BLaER1 (cell line): ENCODE measurements around the gene PRKRA.
A peak's percentile ranks its signal among the peaks of the same experiment; 100 is the strongest.

Source experiments
- H3K27ac ChIP-seq: shearing (Covaris generic); formaldehyde crosslinking; 2 replicates; pipeline ENCODE4 v1.8.1; 2022
- H3K27me3 ChIP-seq: shearing (Covaris generic); formaldehyde crosslinking; 2 replicates; pipeline ENCODE4 v1.8.1; 2022
- H3K36me3 ChIP-seq: shearing (Covaris generic); formaldehyde crosslinking; 2 replicates; pipeline ENCODE4 v1.8.1; 2022
- H3K4me1 ChIP-seq: shearing (Covaris generic); formaldehyde crosslinking; 2 replicates; pipeline ENCODE4 v1.8.1; 2022
- H3K4me2 ChIP-seq: shearing (Covaris generic); formaldehyde crosslinking; 2 replicates; pipeline ENCODE4 v1.8.1; 2022
- H3K4me3 ChIP-seq: shearing (Covaris generic); formaldehyde crosslinking; 2 replicates; pipeline ENCODE4 v1.8.1; 2022
- H3K9ac ChIP-seq: shearing (Covaris generic); formaldehyde crosslinking; 2 replicates; pipeline ENCODE4 v1.8.1; 2022
- H3K9me3 ChIP-seq: shearing (Covaris generic); formaldehyde crosslinking; 2 replicates; pipeline ENCODE4 v1.8.1; 2022
- H4K20me1 ChIP-seq: shearing (Covaris generic); formaldehyde crosslinking; 2 replicates; pipeline ENCODE4 v1.8.1; 2022
- Cebpa-rat ChIP-seq: shearing (Covaris generic); IDR thresholded peaks from 2 replicates; pipeline ENCODE4 v1.8.1; 2022

PRKRA gene

GRCh38 chr2:178450774-178451525 lies at the start of gene PRKRA, which contains the start of gene PJVK:
Gene PRKRA (minus strand): TSS chr2:178451175. CDS start chr2:178451030, 145 bp downstream.
Gene PJVK (plus strand): TSS chr2:178451378. CDS start chr2:178453410, 2,032 bp downstream.
- Histone ChIP-seq H3K9ac (peak within 1 kb of the TSS; percentile 96), H3K4me3 (peak within 1 kb of the TSS; percentile 78), H3K27ac (peak within 1 kb of the TSS; percentile 99), H3K9me3 (no peaks in the 10 kb centered on the region), H3K4me1 (peaks cover 28% of the 10 kb centered on the region), H3K36me3 (peaks cover 24% of the 10 kb centered on the region), H3K4me2 (peak within 1 kb of the TSS; percentile 95), H3K27me3 (no peaks in the 10 kb centered on the region), H4K20me1 (peaks cover 31% of the 10 kb centered on the region)
- TF ChIP-seq Cebpa-rat: no peak; the same call in 1 of the 2 replicates

- H3K9me3 ChIP-seq: no peaks in the 10 kb centered on the region
Observed at GRCh38 chr2:178499640-178500039, 48.7 kb upstream of the PRKRA start.

GRCh38 chr2:178498137-178498536 lies 47.2 kb upstream of the PRKRA start:
- H3K4me2 ChIP-seq: no peak overlapping the region
- H3K9ac ChIP-seq: no peak overlapping the region
- H3K36me3 ChIP-seq: peaks cover 86% of the 10 kb centered on the region
- no peaks in the 10 kb centered on the region for H3K4me1 ChIP-seq
- TF ChIP-seq Cebpa-rat: no peak
- no peaks in the 10 kb centered on the region for H3K9me3 ChIP-seq
- H3K4me3 ChIP-seq: no peak overlapping the region
- no peaks in the 10 kb centered on the region for H4K20me1 ChIP-seq
- no peaks in the 10 kb centered on the region for H3K27me3 ChIP-seq
- H3K27ac ChIP-seq: no peak overlapping the region

More at GRCh38 chr2:178499640-178500039, 48.7 kb upstream of the PRKRA start:
- no peak for TF ChIP-seq Cebpa-rat
- H3K27ac ChIP-seq: no peak overlapping the region
- H4K20me1 ChIP-seq: no peaks in the 10 kb centered on the region
- no peak overlapping the region for H3K4me2 ChIP-seq
- no peak overlapping the region for H3K4me3 ChIP-seq
- H3K4me1 ChIP-seq: no peaks in the 10 kb centered on the region
- no peaks in the 10 kb centered on the region for H3K27me3 ChIP-seq
- no peak overlapping the region for H3K9ac ChIP-seq
- H3K36me3 ChIP-seq: peaks cover 84% of the 10 kb centered on the region

- H3K27ac ChIP-seq: no peak overlapping the region
- no peak overlapping the region for H3K4me3 ChIP-seq
- H3K9ac ChIP-seq: no peak overlapping the region
- H3K4me2 ChIP-seq: no peak overlapping the region
- peaks cover 80% of the 10 kb centered on the region for H3K36me3 ChIP-seq
- TF ChIP-seq Cebpa-rat: no peak
- H3K27me3 ChIP-seq: no peaks in the 10 kb centered on the region
- H4K20me1 ChIP-seq: no peaks in the 10 kb centered on the region
- no peaks in the 10 kb centered on the region for H3K9me3 ChIP-seq
- no peaks in the 10 kb centered on the region for H3K4me1 ChIP-seq
Observed at GRCh38 chr2:178496049-178496448, 45.1 kb upstream of the PRKRA start.

GRCh38 chr2:178491612-178492011 lies 40.6 kb upstream of the PRKRA start:
- Histone ChIP-seq H3K9me3 (no peaks in the 10 kb centered on the region), H3K4me1 (no peaks in the 10 kb centered on the region), H3K4me3 (no peak overlapping the region), H3K27me3 (no peaks in the 10 kb centered on the region), H3K36me3 (peaks cover 90% of the 10 kb centered on the region), H3K4me2 (no peak overlapping the region), H3K27ac (no peak overlapping the region), H3K9ac (no peak overlapping the region), H4K20me1 (peaks cover 29% of the 10 kb centered on the region)
- no peak for TF ChIP-seq Cebpa-rat

- Histone ChIP-seq H3K27me3 (no peaks in the 10 kb centered on the region), H3K4me1 (peaks cover 31% of the 10 kb centered on the region), H3K4me2 (no peak overlapping the region), H3K4me3 (no peak overlapping the region), H3K27ac (no peak overlapping the region), H3K36me3 (peaks cover 53% of the 10 kb centered on the region), H3K9ac (no peak overlapping the region), H3K9me3 (no peaks in the 10 kb centered on the region), H4K20me1 (peaks cover 83% of the 10 kb centered on the region)
- TF ChIP-seq Cebpa-rat: no peak
Observed at GRCh38 chr2:178485356-178485755, 34.4 kb upstream of the PRKRA start.

GRCh38 chr2:178484245-178485041 lies 33.5 kb upstream of the PRKRA start:
- Histone ChIP-seq H3K4me2 (no peak overlapping the region), H4K20me1 (peaks cover 81% of the 10 kb centered on the region), H3K9ac (no peak overlapping the region), H3K27me3 (no peaks in the 10 kb centered on the region), H3K4me1 (peaks cover 37% of the 10 kb centered on the region), H3K36me3 (peaks cover 44% of the 10 kb centered on the region), H3K27ac (no peak overlapping the region), H3K9me3 (no peaks in the 10 kb centered on the region), H3K4me3 (no peak overlapping the region)
- no peak for TF ChIP-seq Cebpa-rat

GRCh38 chr2:178482437-178482836 lies 31.5 kb upstream of the PRKRA start:
- Histone ChIP-seq H3K27ac (no peak overlapping the region), H3K4me1 (peaks cover 45% of the 10 kb centered on the region), H3K36me3 (peaks cover 25% of the 10 kb centered on the region), H4K20me1 (peaks cover 63% of the 10 kb centered on the region), H3K4me3 (no peak overlapping the region; the same call in 1 of the 2 replicates), H3K9ac (peak overlapping the region; percentile 10; the same call in 1 of the 2 replicates), H3K9me3 (no peaks in the 10 kb centered on the region), H3K27me3 (no peaks in the 10 kb centered on the region), H3K4me2 (peak overlapping the region; percentile 91)
- TF ChIP-seq Cebpa-rat: no peak

- Histone ChIP-seq H3K27me3 (no peaks in the 10 kb centered on the region), H3K4me3 (peak within 1 kb of the TSS; percentile 78), H3K9me3 (no peaks in the 10 kb centered on the region), H3K4me1 (peaks cover 64% of the 10 kb centered on the region), H3K36me3 (0 out of 2 replicates have a peak, but pooled peaks cover 6% of the 10 kb centered on the region), H4K20me1 (peaks cover 44% of the 10 kb centered on the region), H3K27ac (peak within 1 kb of the TSS; percentile 88), H3K9ac (peak within 1 kb of the TSS; percentile 87), H3K4me2 (peak within 1 kb of the TSS; percentile 91)
- TF ChIP-seq Cebpa-rat: no peak
Observed at GRCh38 chr2:178480227-178481181, 29.5 kb upstream of the PRKRA start, which contains the start of gene PLEKHA3. Gene PLEKHA3 (plus strand): TSS chr2:178480457. CDS start chr2:178480870, 413 bp downstream.
